ENCODE results near the gene B4GALT7.
"Not testable (repeated sequence)": the region's sequence is repeated elsewhere in the genome, so short reads cannot be mapped to it uniquely, and the experiment has no call there.

Gene B4GALT7

DNA sequence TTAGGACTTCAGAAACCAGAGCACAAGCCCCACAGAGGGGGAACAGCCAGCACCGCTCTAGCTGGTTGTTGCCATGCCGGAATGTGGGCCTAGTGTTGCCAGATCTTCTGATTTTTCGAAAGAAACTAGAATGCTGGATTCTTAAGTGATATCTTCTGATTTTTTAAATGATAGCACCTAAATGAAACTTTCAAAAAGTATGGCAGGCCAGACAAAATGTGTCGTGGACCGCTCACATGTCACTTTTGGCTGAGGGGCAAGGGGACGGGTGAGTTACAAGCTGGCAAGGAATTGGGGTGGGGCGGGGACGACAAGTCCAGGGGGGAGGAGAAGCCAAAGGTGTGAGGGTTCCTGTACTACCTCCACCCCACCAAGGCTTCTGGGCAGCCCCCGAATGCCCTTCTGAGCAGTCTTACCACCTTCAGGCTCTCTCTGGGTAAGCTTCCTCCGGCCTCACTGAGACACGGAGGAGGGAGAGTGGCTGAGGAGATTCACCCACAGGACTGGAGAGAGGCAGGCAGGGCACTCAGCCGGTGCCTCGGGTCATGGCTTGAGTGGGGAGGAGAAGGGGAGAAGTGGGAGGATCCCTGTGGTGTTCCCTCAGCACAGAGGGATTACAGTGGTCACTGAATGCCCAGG lies 10.3 kb downstream of the B4GALT7 start:
- DNase-seq: no peak

DNA sequence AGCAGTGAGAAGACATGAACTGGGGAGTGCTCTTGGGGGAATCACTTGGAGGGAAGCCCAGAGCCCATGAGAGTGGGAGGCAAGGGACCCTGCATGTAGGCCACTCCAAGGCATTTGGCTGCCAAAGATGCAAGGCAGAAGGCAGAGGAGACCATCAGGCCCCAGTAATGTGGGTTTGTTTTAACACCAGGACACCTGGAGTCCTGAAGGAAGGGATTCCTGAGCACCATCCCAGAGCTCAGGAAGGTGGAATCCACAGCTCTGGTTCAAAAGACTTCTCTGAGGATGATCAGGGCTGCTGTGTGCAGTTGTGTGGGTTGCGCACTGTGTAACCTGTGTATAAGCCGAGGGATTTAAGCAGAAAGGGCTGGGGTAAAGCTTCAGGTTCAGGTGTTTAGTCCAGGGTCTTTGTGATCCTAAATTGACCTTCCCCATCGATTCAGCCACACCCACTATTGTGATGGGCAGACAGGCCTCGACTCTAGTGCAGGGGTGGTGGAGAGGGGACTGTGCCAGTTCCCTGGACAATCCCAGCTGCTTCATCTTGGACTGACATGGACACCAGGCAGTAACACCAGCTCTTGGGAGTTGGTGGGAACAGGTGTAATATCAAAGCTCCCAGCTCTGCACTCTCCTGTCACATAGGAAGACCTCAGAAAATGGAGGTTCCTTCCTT lies 11.0 kb downstream of the B4GALT7 start:
- DNase-seq: no peak

DNA sequence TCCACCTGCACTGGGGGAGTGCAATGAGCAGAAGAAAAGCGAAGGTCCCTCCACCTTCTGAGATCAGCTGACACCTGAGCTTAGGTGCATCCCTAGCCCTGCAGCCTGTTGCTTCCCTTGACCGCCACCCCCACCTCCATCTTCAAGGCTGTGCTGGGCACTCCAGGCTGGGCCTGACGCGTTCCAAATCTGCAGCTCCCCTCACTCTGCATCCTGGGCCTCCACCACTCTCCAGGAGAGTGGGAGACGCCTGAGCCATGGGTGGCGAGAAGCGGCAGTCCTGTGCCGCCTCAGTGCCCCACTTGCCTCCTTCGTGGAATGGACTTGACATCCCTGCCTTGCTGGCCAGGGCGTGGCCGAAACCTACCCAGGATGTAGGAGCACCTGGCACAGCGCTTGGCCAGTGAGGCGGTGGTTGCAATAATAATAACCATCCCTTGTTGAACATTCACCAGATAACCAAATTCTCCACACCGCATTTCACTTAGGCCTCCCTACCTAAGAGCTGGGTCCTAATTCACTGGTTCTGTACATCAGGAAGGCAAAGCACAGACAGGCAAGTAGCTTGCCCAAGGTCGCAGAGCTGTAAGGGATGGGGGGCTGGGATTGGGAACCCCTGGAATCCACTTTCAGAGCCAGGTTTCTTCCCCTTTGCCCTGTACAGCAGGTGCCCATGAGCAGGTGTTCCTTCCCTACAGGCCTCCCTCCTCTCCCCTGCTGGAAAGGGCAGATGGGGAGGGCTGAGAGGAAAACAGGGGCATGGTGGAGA lies 11.7 kb downstream of the B4GALT7 start:
- DNase-seq: no peak

DNA sequence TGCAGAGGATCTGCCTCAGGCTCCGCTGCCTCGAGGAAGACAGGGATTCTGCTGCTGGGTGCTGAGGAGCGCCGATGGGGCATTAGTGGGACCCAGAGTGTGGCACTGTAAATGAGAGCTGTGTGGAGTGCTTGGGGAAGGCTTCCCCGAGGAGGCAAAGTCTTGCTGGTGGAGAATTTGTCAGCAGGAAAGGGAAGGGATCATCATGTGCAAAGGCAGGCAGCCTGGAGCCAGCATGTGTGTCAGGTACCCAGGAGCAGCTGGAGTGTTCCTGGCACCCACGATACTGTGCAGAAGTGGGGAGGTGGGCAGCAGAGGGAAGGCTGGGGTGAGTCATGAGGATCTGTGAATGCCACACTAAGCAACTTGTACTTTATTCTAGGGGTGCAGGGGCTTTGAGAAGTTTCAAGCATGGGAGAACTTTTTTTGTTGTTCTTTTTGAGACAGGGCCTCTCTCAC lies 12.3 kb downstream of the B4GALT7 start:
- DNase-seq: no peak

DNA sequence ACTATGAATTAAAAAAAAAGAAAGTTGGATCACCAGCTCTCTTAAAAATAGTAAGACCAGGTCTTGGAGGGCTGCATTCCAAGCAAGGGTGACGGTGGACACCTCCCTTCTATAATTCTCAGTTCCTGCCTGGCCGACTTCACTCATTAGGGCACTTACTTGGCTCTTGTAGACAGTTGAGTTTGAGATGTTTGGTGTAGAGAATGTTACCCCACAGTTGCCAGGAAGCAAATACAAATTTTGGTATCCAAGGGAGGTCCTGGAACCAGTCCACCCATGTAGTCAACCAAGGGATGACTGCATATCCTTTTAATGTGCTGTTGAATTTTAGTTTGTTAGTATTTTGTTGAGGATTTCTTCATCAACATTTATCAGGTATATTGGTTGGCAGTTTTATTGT lies 20.6 kb downstream of the B4GALT7 start:
- DNase-seq: no peak

DNA sequence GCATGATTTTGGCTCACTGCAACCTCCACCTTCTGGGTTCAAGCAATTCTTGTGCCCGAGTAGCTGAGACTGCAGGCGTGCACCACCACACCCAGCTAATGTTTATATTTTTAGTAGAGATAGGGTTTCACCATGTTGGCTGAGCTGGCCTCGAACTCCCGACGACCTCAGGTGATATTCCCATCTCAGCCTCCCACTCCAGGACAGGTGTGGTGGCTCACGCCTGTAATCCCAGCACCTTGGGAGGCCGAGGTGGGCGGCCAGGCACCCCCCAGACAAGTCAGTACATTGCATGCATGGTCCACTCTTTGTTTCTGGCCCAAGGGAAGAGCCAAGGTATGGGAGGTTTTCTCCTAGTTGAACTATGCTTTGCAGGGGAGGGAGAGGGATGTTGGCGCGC lies 24.2 kb downstream of the B4GALT7 start:
- not testable (repeated sequence) for DNase-seq

DNA sequence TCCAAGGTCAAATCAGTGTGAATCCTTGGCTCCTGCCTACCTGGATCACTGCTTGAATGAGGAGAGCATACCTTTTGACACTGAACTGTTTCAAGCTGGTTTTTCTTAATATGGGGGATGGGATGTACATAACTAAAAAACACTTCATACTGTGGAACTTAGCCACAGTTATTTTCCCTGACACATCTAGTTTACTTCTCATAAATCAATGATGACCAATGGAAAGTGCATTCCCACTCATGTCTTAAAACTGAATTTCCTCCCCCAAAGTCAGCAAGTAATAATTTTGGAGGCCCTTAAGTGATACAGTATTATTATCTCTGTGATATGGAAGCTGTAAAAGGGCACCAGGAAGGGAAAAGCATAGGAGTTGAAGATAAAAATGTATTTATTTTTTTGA lies 30.3 kb downstream of the B4GALT7 start:
- DNase-seq: not testable (repeated sequence)

DNA sequence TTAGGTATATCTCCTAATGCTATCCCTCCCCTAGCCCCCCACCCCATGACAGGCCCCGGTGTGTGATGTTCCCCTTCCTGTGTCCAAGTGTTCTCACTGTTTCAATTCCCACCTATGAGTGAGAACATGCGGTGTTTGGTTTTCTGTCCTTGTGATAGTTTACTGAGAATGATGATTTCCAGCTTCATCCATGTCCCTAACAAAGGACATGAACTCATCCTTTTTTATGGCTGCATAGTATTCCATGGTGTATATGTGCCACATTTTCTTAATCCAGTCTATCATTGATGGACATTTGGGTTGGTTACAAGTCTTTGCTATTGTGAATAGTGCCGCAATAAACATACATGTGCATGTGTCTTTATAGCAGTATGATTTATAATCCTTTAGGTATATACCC lies 35.0 kb downstream of the B4GALT7 start:
- not testable (repeated sequence) for DNase-seq

DNA sequence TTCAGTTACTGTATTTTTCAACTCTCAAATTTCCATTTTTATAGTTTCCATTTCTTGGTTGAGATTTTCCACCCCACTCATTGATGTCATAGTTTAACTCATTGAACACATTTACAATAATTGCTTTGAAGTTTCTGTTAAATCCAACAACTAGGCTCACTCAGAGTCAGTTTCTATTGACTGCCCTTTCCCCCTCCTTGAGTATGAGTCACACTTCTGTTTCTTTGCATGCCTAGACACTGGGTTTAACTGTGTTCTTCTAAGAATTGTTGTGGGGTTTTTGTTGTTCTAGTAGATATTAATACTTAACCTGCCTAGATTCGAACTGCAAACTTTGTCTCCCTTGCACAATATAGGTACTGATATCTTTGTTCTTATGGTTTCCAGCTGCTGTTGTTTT lies 45.5 kb downstream of the B4GALT7 start:
- not testable (repeated sequence) for DNase-seq

DNA sequence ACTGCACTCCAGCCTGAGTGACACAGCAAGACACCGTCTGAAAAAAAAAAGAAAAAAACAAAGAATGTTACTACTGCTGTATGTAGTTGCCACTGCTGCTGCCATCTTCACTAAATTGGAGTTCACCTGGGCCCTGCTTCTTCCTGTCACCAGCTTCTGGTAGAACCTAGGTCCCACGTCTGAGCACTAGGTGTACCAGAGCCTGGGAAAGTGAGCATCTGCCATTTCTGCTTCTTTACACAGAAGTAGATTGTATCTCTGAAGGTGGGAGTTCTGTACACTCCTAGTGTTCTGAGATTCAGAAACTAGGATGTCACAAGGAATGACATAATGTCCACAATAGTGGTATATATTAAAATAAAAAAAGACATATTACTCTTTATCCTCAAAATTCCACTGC lies 51.3 kb downstream of the B4GALT7 start:
- not testable (repeated sequence) for DNase-seq

DNA sequence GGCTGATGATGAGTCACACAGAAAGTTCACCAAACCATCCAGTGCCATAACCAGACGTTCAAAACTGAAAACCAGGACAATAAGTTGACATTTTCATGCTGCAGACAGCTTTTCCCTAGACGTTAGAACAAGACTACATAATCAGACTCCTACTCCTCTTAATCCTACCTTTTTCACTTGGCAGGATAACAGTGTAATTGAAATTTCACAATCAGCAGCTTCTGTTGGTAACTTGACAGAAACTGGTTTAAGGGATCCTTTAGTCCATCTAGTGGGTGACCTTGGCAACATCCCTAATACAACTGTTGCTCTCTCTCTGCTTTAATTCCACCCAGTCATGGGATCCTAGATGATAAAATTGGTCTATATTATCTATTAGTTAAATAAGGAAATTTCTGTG lies 57.9 kb downstream of the B4GALT7 start:
- DNase-seq: not testable (repeated sequence)

DNA sequence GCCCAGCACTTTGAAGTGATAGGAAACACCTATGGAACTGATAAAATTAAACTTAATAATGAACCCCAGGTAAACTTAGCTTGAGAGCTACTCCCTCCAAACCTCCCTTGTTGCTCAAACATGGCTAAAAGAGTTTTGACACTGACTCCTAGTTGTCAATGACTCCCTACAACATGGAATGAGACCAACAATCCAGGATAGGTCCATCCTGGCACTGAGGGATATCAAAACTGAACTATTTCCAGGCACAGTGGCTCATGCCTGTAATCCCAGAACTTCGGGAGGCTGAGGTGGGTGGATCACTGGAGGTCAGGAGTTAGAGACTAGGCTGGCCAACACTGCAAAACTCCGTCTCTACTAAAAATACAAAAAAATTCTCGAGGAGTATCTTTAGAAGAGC lies 58.6 kb downstream of the B4GALT7 start:
- not testable (repeated sequence) for DNase-seq

Measured in NCI-H2227 treated with DMSO at 0.1 percent for 48 hours (cell line).